Measurements from ENCODE around the gene STRN4. TPM values are rescaled to one million over a fixed set of nuclear protein-coding genes. Genes with fewer than 3 reads are reported as not detected.
A peak's percentile ranks its signal among the peaks of the same experiment; 100 is the strongest.

Gene STRN4
- total RNA-seq, 1 experiment from 2014 or later = 89.5 TPM

DNA sequence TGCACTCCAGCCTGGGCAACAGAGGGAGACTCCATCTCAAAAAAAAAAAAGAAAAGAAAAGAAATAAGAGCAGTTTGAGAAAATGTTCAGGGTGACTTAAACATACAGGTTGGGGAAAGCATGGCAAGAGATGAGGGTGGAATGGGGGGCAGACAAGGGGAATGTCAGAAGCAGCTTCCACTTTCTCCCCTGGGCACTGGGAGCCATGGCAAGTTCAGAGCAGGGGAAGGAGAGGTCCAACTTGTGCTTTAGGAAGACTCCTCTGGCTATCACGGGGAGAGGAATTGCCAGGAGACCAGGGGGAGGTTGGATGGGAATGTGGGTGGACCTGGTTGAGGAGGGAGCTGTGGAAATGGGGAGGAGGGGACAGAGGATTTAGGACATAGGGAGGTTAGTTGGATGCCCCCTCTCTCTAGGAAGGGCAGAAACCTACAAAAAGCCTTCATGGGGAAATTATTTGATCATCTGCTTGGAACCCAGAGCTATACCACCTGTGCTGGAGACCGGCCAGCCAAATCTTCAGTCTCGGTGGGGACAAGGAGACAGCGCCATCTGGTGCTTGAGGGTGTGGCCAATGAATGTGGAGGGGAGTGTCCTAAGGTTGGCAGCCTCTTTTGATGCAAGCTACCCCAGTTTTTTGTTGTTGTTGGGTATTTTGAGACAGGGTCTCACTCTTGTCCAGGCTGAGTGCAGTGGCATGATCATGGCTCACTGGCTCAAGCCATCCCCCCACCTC lies 7.3 kb upstream of the STRN4 start:
- TF ChIP-seq TCF7L2 (IDR thresholded peaks at IDR 0.05; ENCODE audit: low read depth, low read length) = no peak
- TF ChIP-seq CTCF (IDR thresholded peaks at IDR 0.05) = peak; percentile 50
- H3K27ac ChIP-seq (ENCODE audit: low read length) = no peak overlapping the region
- H3K4me1 ChIP-seq (ENCODE audit: control insufficient read depth, insufficient read depth, low read length) = no peaks in the 10 kb centered on the region
- no peak for ATAC-seq
- intact Hi-C loops (cut with micrococcal nuclease; ENCODE audit: unreplicated experiment) = no loop called here
- no peak overlapping the region for H3K4me3 ChIP-seq (ENCODE audit: low read depth in 2 of 2, low read length in 2 of 2)
- no peak for DNase-seq (ENCODE audit: low read depth, low spot score)
- no peaks in the 10 kb centered on the region for H3K27me3 ChIP-seq (ENCODE audit: control insufficient read depth, insufficient read depth, low read length)
- no TSS peak for BruUV-seq (replicated peaks)
- H3K9me3 ChIP-seq (ENCODE audit: control insufficient read depth, insufficient read depth, low read depth, low read length) = no peaks in the 10 kb centered on the region
- ChIA-PET POLR2A (no interaction called here), CTCF (interaction anchor here (0.7 to 0.9 kb wide), 2 partner anchors 87 to 462 kb away, joined by 3 to 14 read pairs; no protein-coding TSS in a partner anchor)
- in situ Hi-C loops (cut with HindIII; ENCODE audit: low pct_unique_long_range_greater_than_20kb, low sequenced_read_pairs) = no loop called here
- H3K36me3 ChIP-seq (ENCODE audit: control insufficient read depth, insufficient read depth, low read length) = no peaks in the 10 kb centered on the region

DNA sequence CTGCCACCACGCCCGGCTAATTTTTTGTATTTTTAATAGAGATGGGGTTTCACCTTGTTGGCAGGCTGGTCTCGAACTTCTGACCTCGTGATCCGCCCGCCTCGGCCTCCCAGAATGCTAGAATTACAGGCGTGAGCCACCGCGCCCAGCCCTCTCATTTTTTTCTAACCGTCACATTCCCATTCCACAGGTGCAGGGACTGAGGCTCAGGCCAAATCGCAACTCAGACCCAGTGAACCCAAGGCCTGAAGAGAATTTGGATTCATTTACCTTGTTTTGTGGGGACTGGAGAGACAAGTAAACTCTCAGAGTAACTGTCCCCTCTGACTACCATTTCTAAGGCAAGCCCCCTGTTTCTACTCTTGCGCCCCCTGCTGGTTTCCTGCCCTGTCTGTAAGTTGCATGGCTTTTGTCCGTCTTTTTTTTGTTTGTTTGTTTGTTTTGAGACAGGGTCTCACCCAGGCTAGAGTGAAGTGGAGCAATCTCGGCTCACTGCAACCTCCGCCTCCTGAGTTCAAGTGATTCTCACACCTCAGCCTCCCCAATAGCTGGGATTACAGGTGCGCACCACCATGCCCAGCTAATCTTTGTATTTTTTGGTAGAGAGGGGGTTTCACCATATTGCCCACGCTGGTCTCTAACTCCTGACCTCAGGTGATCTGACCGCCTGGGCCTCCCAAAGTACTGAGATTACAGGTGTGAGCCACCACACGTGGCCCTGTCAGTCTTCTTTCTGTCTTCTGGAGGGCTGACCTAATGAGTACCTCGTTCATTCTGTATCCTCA lies 2.3 kb upstream of the STRN4 start:
- POLR2A ChIA-PET = interaction anchor here (0.7 kb wide), 1 partner anchor 83 kb away, joined by 12 read pairs; no protein-coding TSS in a partner anchor
- intact Hi-C loops (cut with micrococcal nuclease; ENCODE audit: unreplicated experiment) = no loop called here

More for the DNA sequence above, 2.3 kb upstream of the STRN4 start:
- no peak for TF ChIP-seq SIN3A (IDR thresholded peaks at IDR 0.05; ENCODE audit: borderline replicate concordance, insufficient read depth, low read depth, low read length)
- TF ChIP-seq CTCF (IDR thresholded peaks at IDR 0.05) = peak; percentile 87
- TF ChIP-seq, protein P1, sequence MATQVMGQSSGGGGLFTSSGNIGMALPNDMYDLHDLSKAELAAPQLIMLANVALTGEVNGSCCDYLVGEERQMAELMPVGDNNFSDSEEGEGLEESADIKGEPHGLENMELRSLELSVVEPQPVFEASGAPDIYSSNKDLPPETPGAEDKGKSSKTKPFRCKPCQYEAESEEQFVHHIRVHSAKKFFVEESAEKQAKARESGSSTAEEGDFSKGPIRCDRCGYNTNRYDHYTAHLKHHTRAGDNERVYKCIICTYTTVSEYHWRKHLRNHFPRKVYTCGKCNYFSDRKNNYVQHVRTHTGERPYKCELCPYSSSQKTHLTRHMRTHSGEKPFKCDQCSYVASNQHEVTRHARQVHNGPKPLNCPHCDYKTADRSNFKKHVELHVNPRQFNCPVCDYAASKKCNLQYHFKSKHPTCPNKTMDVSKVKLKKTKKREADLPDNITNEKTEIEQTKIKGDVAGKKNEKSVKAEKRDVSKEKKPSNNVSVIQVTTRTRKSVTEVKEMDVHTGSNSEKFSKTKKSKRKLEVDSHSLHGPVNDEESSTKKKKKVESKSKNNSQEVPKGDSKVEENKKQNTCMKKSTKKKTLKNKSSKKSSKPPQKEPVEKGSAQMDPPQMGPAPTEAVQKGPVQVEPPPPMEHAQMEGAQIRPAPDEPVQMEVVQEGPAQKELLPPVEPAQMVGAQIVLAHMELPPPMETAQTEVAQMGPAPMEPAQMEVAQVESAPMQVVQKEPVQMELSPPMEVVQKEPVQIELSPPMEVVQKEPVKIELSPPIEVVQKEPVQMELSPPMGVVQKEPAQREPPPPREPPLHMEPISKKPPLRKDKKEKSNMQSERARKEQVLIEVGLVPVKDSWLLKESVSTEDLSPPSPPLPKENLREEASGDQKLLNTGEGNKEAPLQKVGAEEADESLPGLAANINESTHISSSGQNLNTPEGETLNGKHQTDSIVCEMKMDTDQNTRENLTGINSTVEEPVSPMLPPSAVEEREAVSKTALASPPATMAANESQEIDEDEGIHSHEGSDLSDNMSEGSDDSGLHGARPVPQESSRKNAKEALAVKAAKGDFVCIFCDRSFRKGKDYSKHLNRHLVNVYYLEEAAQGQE (IDR thresholded peaks at IDR 0.05; ENCODE audit: insufficient read depth in 1 of 2, low read depth in 2 of 2, low read length in 1 of 2) = no peak
- H3K27me3 ChIP-seq (ENCODE audit: control insufficient read depth, insufficient read depth, low read length) = no peaks in the 10 kb centered on the region
- ATAC-seq = 0 out of 2 replicates have a peak, but pooled peaks have one; percentile 42
- no peaks in the 10 kb centered on the region for H3K9me3 ChIP-seq (ENCODE audit: control insufficient read depth, insufficient read depth, low read depth, low read length)
- no peak overlapping the region for H3K27ac ChIP-seq (ENCODE audit: low read length)
- CTCF ChIA-PET = no interaction called here
- no peak for DNase-seq (ENCODE audit: low read depth, low spot score)
- peaks cover 3% of the 10 kb centered on the region; the same call in 1 of the 2 replicates for H3K4me1 ChIP-seq (ENCODE audit: control insufficient read depth, insufficient read depth, low read length)
- no TSS peak for BruUV-seq (replicated peaks)
- peaks cover 3% of the 10 kb centered on the region; the same call in 1 of the 2 replicates for H3K36me3 ChIP-seq (ENCODE audit: control insufficient read depth, insufficient read depth, low read length)
- no peak overlapping the region for H3K4me3 ChIP-seq (ENCODE audit: low read depth in 2 of 2, low read length in 2 of 2)
- in situ Hi-C loops (cut with HindIII; ENCODE audit: low pct_unique_long_range_greater_than_20kb, low sequenced_read_pairs) = no loop called here

All from Panc1 (cell line).